ENCODE measurements around the gene SLC9A7. TPM values are rescaled to one million over a fixed set of nuclear protein-coding genes. Genes with fewer than 3 reads are reported as not detected.

The SLC9A7 gene
- total RNA-seq, 2 experiments from 2014 or later = 5.3 to 7.4 TPM

- Mint-ChIP-seq H3K4me1 (no peaks in the 10 kb centered on the region), H3K9me3 (no peaks in the 10 kb centered on the region), H3K27me3 (no peaks in the 10 kb centered on the region), H3K36me3 (ENCODE audit: low read depth) (no peaks in the 10 kb centered on the region), H3K27ac (no peak overlapping the region), H3K4me3 (no peak overlapping the region)
- no peak for DNase-seq
- ChIA-PET POLR2A (no interaction called here), CTCF (interaction anchor here (0.6 to 1.9 kb wide), 3 partner anchors 11 to 15 kb away, joined by 3 to 4 read pairs (median 4); no protein-coding TSS in a partner anchor)
These were observed 11.9 kb upstream of the SLC9A7 start for GRCh38 chrX:46770817-46771163.

DNA sequence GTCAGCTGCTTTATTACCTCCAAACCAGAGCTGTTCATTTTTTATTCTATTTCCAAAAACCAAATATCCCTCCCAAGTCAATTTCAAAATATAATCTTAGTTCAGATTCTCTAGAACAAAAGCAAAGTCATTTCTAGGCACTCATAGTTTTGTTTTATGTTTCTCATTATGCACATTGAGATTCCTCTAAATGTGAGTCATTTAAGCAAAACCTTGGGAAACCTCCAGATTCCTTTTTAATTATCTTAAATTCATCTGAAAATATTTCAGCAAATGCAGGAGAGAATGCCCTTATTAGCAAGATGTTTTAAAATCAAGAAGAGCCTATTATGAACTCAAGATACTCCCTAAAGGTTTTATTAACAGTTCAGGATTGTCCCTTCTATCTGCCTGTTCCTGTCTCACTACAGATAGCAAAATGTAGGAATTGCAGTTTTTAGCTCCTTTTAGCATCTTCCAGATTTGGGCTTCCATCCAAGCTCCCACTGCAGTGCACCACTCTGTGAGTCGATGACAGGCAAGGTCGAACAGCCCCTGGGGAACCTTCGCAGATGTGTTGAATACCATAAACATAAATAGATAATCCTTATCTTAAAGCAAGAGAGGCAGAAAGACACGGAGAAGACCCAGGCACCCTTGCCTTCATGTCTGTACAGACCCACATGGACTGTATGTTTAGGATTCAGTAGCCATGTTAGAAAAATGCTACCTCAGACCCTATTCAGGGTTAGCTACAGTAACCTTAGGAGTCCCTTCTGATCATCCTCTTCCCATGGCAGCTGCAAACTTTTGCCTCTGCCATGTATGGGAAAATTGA, 11.3 kb upstream of the SLC9A7 start:
- ChIA-PET POLR2A (no interaction called here), CTCF (interaction anchor here (0.6 to 2.2 kb wide), 5 partner anchors 10 to 21 kb away, joined by 3 to 6 read pairs (median 4); no protein-coding TSS in a partner anchor)
- Mint-ChIP-seq H3K27ac (no peak overlapping the region), H3K4me1 (no peaks in the 10 kb centered on the region), H3K4me3 (no peak overlapping the region), H3K27me3 (no peaks in the 10 kb centered on the region), H3K9me3 (no peaks in the 10 kb centered on the region), H3K36me3 (ENCODE audit: low read depth) (no peaks in the 10 kb centered on the region)
- no peak for DNase-seq

- Mint-ChIP-seq H3K9me3 (peaks cover 3% of the 10 kb centered on the region), H3K27me3 (peaks cover 4% of the 10 kb centered on the region), H3K4me3 (no peak overlapping the region), H3K36me3 (ENCODE audit: low read depth) (no peaks in the 10 kb centered on the region), H3K4me1 (peaks cover 9% of the 10 kb centered on the region), H3K27ac (no peak overlapping the region)
- no peak for DNase-seq
- ChIA-PET CTCF (no interaction called here), POLR2A (no interaction called here)
These were observed 4.0 kb upstream of the SLC9A7 start for GRCh38 chrX:46762963-46763362.

GRCh38 chrX:46759645-46759974, 692 bp upstream of the SLC9A7 start:
- Mint-ChIP-seq H3K27me3 (peaks cover 4% of the 10 kb centered on the region), H3K9me3 (peaks cover 3% of the 10 kb centered on the region), H3K4me1 (peaks cover 22% of the 10 kb centered on the region), H3K27ac (peak overlapping the region; percentile 87), H3K36me3 (ENCODE audit: low read depth) (no peaks in the 10 kb centered on the region), H3K4me3 (peak overlapping the region; percentile 77)
- ChIA-PET CTCF (interaction anchor here (1.2 to 3.2 kb wide), 5 partner anchors 11 to 218 kb away, joined by 3 to 15 read pairs (median 4); no protein-coding TSS in a partner anchor), POLR2A (no interaction called here)
- no peak for DNase-seq

DNA sequence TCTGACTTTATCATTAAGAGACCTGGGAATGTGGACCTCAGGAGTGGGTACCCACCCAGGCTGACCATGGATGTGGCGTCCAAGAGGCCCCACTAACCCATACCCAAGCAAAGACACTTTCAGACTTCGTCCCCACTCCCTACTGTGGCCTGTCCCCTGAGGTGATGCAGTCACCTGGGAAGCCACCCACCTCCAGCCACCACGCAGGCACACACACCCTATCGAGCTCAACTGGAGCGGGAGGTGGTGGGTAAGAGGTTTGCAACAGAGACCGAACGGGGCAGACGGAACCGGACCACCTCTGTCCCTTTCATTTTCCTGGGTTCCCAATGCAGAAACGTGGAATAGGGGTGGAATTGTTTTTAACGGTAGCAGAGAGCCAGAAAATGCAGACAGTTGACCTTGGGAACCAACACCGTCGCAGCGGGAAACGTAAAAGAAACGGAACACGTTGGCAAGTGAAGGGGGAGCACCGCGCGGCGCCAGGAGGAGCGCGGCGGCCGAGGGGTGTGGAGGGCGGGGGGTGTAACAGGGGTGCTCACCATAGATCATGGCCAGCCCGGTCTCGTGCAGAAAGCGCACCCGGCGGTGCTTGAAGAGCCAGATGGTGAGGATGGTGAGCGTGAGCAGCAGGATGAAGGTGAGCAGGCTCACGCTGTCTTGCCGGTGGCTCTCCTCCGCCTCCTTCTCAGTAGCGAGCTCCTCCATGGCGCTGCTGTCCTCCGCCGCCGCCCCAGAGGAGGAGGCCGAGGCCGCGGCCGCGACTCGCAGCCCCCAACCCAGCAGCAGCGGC, 559 bp downstream of the SLC9A7 start:
- peak overlapping the region; percentile 90 for H3K4me3 Mint-ChIP-seq
- H3K27me3 Mint-ChIP-seq = peaks cover 4% of the 10 kb centered on the region
- POLR2A ChIA-PET = no interaction called here
- DNase-seq = peak; percentile 20
- H3K36me3 Mint-ChIP-seq (ENCODE audit: low read depth) = no peaks in the 10 kb centered on the region
- CTCF ChIA-PET = interaction anchor here (0.7 to 1.3 kb wide), 9 partner anchors 12 to 219 kb away, joined by 3 to 4 read pairs (median 3); no protein-coding TSS in a partner anchor
- H3K4me1 Mint-ChIP-seq = peaks cover 28% of the 10 kb centered on the region
- H3K9me3 Mint-ChIP-seq = no peaks in the 10 kb centered on the region
- peak overlapping the region; percentile 94 for H3K27ac Mint-ChIP-seq

- H3K4me1 Mint-ChIP-seq = peaks cover 29% of the 10 kb centered on the region
- H3K36me3 Mint-ChIP-seq (ENCODE audit: low read depth) = no peaks in the 10 kb centered on the region
- CTCF ChIA-PET = interaction anchor here (1.0 to 1.3 kb wide), 2 partner anchors 13 to 51 kb away, joined by 3 to 4 read pairs; no protein-coding TSS in a partner anchor
- no peaks in the 10 kb centered on the region for H3K9me3 Mint-ChIP-seq
- POLR2A ChIA-PET = no interaction called here
- H3K27ac Mint-ChIP-seq = peak overlapping the region; percentile 94
- no peak for DNase-seq
- peak overlapping the region; percentile 90 for H3K4me3 Mint-ChIP-seq
- peaks cover 4% of the 10 kb centered on the region for H3K27me3 Mint-ChIP-seq
These were observed 1.3 kb downstream of the SLC9A7 start for GRCh38 chrX:46757593-46757992.

GRCh38 chrX:46757052-46757451, 1.9 kb downstream of the SLC9A7 start:
- Mint-ChIP-seq H3K27me3 (peaks cover 4% of the 10 kb centered on the region), H3K9me3 (no peaks in the 10 kb centered on the region), H3K4me3 (peak overlapping the region; percentile 41), H3K4me1 (peaks cover 34% of the 10 kb centered on the region), H3K36me3 (ENCODE audit: low read depth) (no peaks in the 10 kb centered on the region), H3K27ac (no peak overlapping the region)
- POLR2A ChIA-PET = no interaction called here
- DNase-seq = no peak
- CTCF ChIA-PET = interaction anchor here (1.3 kb wide), 1 partner anchor 13 kb away, joined by 4 read pairs; no protein-coding TSS in a partner anchor

- Mint-ChIP-seq H3K36me3 (ENCODE audit: low read depth) (no peaks in the 10 kb centered on the region), H3K4me1 (peaks cover 34% of the 10 kb centered on the region), H3K27ac (no peak overlapping the region), H3K9me3 (no peaks in the 10 kb centered on the region), H3K27me3 (no peaks in the 10 kb centered on the region), H3K4me3 (no peak overlapping the region)
- ChIA-PET POLR2A (no interaction called here), CTCF (interaction anchor here (0.7 kb wide), 1 partner anchor 15 kb away, joined by 3 read pairs; no protein-coding TSS in a partner anchor)
- no peak for DNase-seq
These were observed 3.2 kb downstream of the SLC9A7 start for GRCh38 chrX:46755671-46756070.

- Mint-ChIP-seq H3K4me1 (peaks cover 33% of the 10 kb centered on the region), H3K36me3 (ENCODE audit: low read depth) (no peaks in the 10 kb centered on the region), H3K9me3 (no peaks in the 10 kb centered on the region), H3K27ac (peak overlapping the region; percentile 36), H3K4me3 (peak overlapping the region; percentile 32), H3K27me3 (no peaks in the 10 kb centered on the region)
- ChIA-PET POLR2A (no interaction called here), CTCF (interaction anchor here (0.6 kb wide), 1 partner anchor 704 kb away, joined by 4 read pairs; no protein-coding TSS in a partner anchor)
- DNase-seq = no peak
These were observed 4.3 kb downstream of the SLC9A7 start for GRCh38 chrX:46754586-46755061.

- DNase-seq = no peak
- Mint-ChIP-seq H3K27me3 (no peaks in the 10 kb centered on the region), H3K9me3 (no peaks in the 10 kb centered on the region), H3K27ac (no peak overlapping the region), H3K4me3 (no peak overlapping the region), H3K4me1 (peaks cover 31% of the 10 kb centered on the region), H3K36me3 (ENCODE audit: low read depth) (no peaks in the 10 kb centered on the region)
- CTCF ChIA-PET = interaction anchor here (0.6 kb wide), 1 partner anchor 704 kb away, joined by 4 read pairs; no protein-coding TSS in a partner anchor
- POLR2A ChIA-PET = no interaction called here
These were observed 4.9 kb downstream of the SLC9A7 start for GRCh38 chrX:46754036-46754435.

- CTCF ChIA-PET = no interaction called here
- DNase-seq = no peak
- H3K36me3 Mint-ChIP-seq (ENCODE audit: low read depth) = peaks cover 7% of the 10 kb centered on the region
- no peak overlapping the region for H3K27ac Mint-ChIP-seq
- no peaks in the 10 kb centered on the region for H3K27me3 Mint-ChIP-seq
- H3K4me3 Mint-ChIP-seq = no peak overlapping the region
- H3K9me3 Mint-ChIP-seq = no peaks in the 10 kb centered on the region
- POLR2A ChIA-PET = no interaction called here
- H3K4me1 Mint-ChIP-seq = peaks cover 25% of the 10 kb centered on the region
These were observed 8.0 kb downstream of the SLC9A7 start for GRCh38 chrX:46750889-46751288.

DNA sequence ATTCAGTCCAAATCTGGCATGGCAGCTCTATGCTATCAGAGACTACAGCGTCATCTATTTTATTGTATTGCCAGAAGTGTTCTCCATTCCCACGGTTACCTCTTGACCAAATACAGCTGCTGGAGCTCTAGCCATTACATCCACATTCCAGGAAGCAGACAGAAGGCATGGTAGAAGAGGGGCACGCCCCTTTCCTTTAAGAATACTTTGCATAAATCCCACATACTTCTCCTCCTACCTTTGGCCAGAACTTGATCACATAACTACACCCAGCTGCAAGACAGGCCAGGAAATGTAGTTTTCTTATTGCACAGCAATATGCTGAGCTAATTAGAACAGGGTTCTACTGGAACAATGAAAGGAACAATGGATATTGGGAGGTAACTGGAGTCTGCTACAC, 14.9 kb downstream of the SLC9A7 start:
- no peak overlapping the region for H3K4me3 Mint-ChIP-seq
- H3K27me3 Mint-ChIP-seq = no peaks in the 10 kb centered on the region
- no peak overlapping the region for H3K27ac Mint-ChIP-seq
- DNase-seq = no peak
- H3K36me3 Mint-ChIP-seq (ENCODE audit: low read depth) = peaks cover 12% of the 10 kb centered on the region
- POLR2A ChIA-PET = no interaction called here
- H3K4me1 Mint-ChIP-seq = peaks cover 4% of the 10 kb centered on the region
- CTCF ChIA-PET = no interaction called here
- H3K9me3 Mint-ChIP-seq = peaks cover 6% of the 10 kb centered on the region

GRCh38 chrX:46743046-46743445, 15.9 kb downstream of the SLC9A7 start:
- POLR2A ChIA-PET = no interaction called here
- CTCF ChIA-PET = no interaction called here
- H3K9me3 Mint-ChIP-seq = peaks cover 8% of the 10 kb centered on the region
- no peak for DNase-seq
- H3K27ac Mint-ChIP-seq = no peak overlapping the region
- peaks cover 12% of the 10 kb centered on the region for H3K36me3 Mint-ChIP-seq (ENCODE audit: low read depth)
- H3K4me1 Mint-ChIP-seq = no peaks in the 10 kb centered on the region
- no peaks in the 10 kb centered on the region for H3K27me3 Mint-ChIP-seq
- no peak overlapping the region for H3K4me3 Mint-ChIP-seq

Measured in activated CD4-positive, alpha-beta T cell treated with anti-CD3 and anti-CD28 coated beads, Interleukin-2, amount 10 ng/mL, durations not matched to agents 7 days and 5 days (primary cell).